H1 (cell line): Measurements from ENCODE around the gene NCCRP1. TPM values are rescaled to one million over a fixed set of nuclear protein-coding genes. Genes with fewer than 3 reads are reported as not detected.

Experiments
- CTCF ChIA-PET: fragments of 300-600 bp; sonication (Branson Sonifier 250); formaldehyde crosslinking; loops from one replicate; lab custom pipeline; 2021; ENCODE audit not compliant: partially characterized antibody; lab: Charles Lee
- POLR2A ChIA-PET: fragments of 300-600 bp; sonication (Branson Sonifier 250); formaldehyde crosslinking; loops from one replicate; lab custom pipeline; 2021; ENCODE audit warnings: inconsistent platforms; ENCODE audit not compliant: partially characterized antibody; lab: Charles Lee
- DNase-seq, 2 experiments: peaks; one replicate each; pipeline versions ENCODE4 v3.0.0 to v3.0.0-alpha.2; 2010 to 2022; ENCODE audit warnings: low spot score in 2 of 2, low read depth in 1 of 2, mixed read lengths in 1 of 2
- FAIRE-seq: peaks from 2 replicates; lab custom pipeline; 2011; peaks lifted over from hg19 to GRCh38; lab: Jason Lieb, UNC
- H2AFZ ChIP-seq: 2 replicates; pipeline ENCODE4 v1.8.1; 2012; ENCODE audit warnings: low read length, inconsistent platforms
- H2AK5ac ChIP-seq: 2 replicates; pipeline ENCODE4 v1.6.1; 2013; ENCODE audit warnings: low read depth, low read length
- H2BK120ac ChIP-seq: replicated peaks from 2 replicates; pipeline ENCODE3; 2013; ENCODE audit warnings: low read depth, low read length, inconsistent platforms
- H2BK12ac ChIP-seq: 2 replicates; pipeline ENCODE4 v1.6.1; 2013; ENCODE audit warnings: low read depth, low read length
- H2BK15ac ChIP-seq: 2 replicates; pipeline ENCODE4 v1.6.1; 2013; ENCODE audit warnings: low read length
- H2BK20ac ChIP-seq: 2 replicates; pipeline ENCODE4 v1.6.1; 2013; ENCODE audit warnings: low read length
- H2BK5ac ChIP-seq: 2 replicates; pipeline ENCODE4 v1.6.1; 2013; ENCODE audit warnings: low read depth, low read length
- H3K14ac ChIP-seq: 2 replicates; pipeline ENCODE4 v1.6.1; 2013; ENCODE audit warnings: inconsistent platforms; ENCODE audit not compliant: insufficient read length
- H3K18ac ChIP-seq: 2 replicates; pipeline ENCODE4 v1.6.1; 2013; ENCODE audit warnings: low read length; ENCODE audit errors: extremely low read depth
- H3K23ac ChIP-seq: 2 replicates; pipeline ENCODE4 v1.6.1; 2013; ENCODE audit warnings: inconsistent platforms; ENCODE audit not compliant: insufficient read length
- H3K23me2 ChIP-seq: 2 replicates; pipeline ENCODE4 v1.6.1; 2013; ENCODE audit warnings: low read depth, low read length
- H3K27ac ChIP-seq: 2 replicates; pipeline ENCODE4 v1.6.1; 2011; ENCODE audit warnings: low read depth, low read length, inconsistent platforms
- H3K27me3 ChIP-seq, 4 experiments: replicated peaks in 1 of 4; 1 replicate in 1 of 4; 2 replicates in 3 of 4; pipeline versions ENCODE4 v1.6.1 to v1.8.1; 2011 to 2013; ENCODE audit warnings: low read length in 3 of 4, mild to moderate bottlenecking in 3 of 4, inconsistent platforms in 2 of 4, mixed read lengths in 2 of 4, moderate library complexity in 1 of 4; ENCODE audit not compliant: control insufficient read depth in 3 of 4, insufficient read depth in 3 of 4; ENCODE audit errors: extremely low read depth in 1 of 4
- H3K36me3 ChIP-seq, 4 experiments: 2 replicates each; pipeline versions ENCODE4 v1.6.1 to v1.8.1; 2011 to 2013; ENCODE audit warnings: mild to moderate bottlenecking in 4 of 4, low read length in 3 of 4, moderate library complexity in 2 of 4, control low read depth in 1 of 4, inconsistent platforms in 1 of 4; ENCODE audit not compliant: insufficient read depth in 4 of 4, control insufficient read depth in 2 of 4
- H3K4ac ChIP-seq: replicated peaks from 2 replicates; pipeline ENCODE3; 2013; ENCODE audit warnings: low read length, low read depth, mixed read lengths, inconsistent platforms; ENCODE audit not compliant: insufficient read length
- H3K4me1 ChIP-seq, 4 experiments: replicated peaks in 1 of 4; 1 replicate in 1 of 4; 2 replicates in 3 of 4; pipeline versions ENCODE4 v1.6.1 to v1.8.1; 2011 to 2013; ENCODE audit warnings: low read length in 3 of 4, inconsistent platforms in 2 of 4, mixed read lengths in 1 of 4; ENCODE audit not compliant: insufficient read depth in 4 of 4, control insufficient read depth in 3 of 4
- H3K4me2 ChIP-seq, 2 experiments: 2 replicates each; pipeline versions ENCODE4 v1.6.1 to v1.8.1; 2011 to 2013; ENCODE audit warnings: low read depth in 2 of 2, low read length in 2 of 2, control low read depth in 1 of 2, inconsistent platforms in 1 of 2, mild to moderate bottlenecking in 1 of 2; ENCODE audit not compliant: insufficient read depth in 1 of 2
- H3K4me3 ChIP-seq, 4 experiments: fragments of 200-600, 300-600 bp in 1 of 4; sonication (generic), shearing (Covaris generic), sonication (Bioruptor Twin) in 1 of 4; 2 replicates each; pipeline versions ENCODE4 v1.5.1 to v1.8.1; 2011 to 2016; ENCODE audit warnings: low read length in 4 of 4, low read depth in 3 of 4, control low read depth in 2 of 4, inconsistent platforms in 2 of 4, mild to moderate bottlenecking in 2 of 4, mixed read lengths in 1 of 4, moderate library complexity in 1 of 4; ENCODE audit not compliant: insufficient read depth in 2 of 4; ENCODE audit errors: extremely low read depth in 1 of 4
- H3K56ac ChIP-seq: replicated peaks from 2 replicates; pipeline ENCODE3; 2013; ENCODE audit warnings: low read depth, mild to moderate bottlenecking, mixed read lengths, low read length, inconsistent platforms; ENCODE audit not compliant: insufficient read length
- H3K79me1 ChIP-seq: 2 replicates; pipeline ENCODE4 v1.6.1; 2013; ENCODE audit warnings: low read depth, low read length, control low read depth
- H3K79me2 ChIP-seq, 2 experiments: 2 replicates each; pipeline versions ENCODE4 v1.6.1 to v1.8.1; 2012 to 2013; ENCODE audit warnings: low read length in 2 of 2, mild to moderate bottlenecking in 2 of 2, inconsistent platforms in 1 of 2; ENCODE audit not compliant: insufficient read depth in 2 of 2, control insufficient read depth in 1 of 2
- H3K9ac ChIP-seq, 4 experiments: replicated peaks in 1 of 4; 1 replicate in 1 of 4; 2 replicates in 3 of 4; pipeline versions ENCODE4 v1.6.1 to v1.8.1; 2011 to 2013; ENCODE audit warnings: low read depth in 3 of 4, low read length in 3 of 4, control low read depth in 2 of 4, mild to moderate bottlenecking in 2 of 4, moderate library complexity in 2 of 4, inconsistent platforms in 1 of 4; ENCODE audit errors: extremely low read depth in 1 of 4
- H3K9me3 ChIP-seq, 2 experiments: 2 replicates each; pipeline versions ENCODE4 v1.6.1 to v1.8.1; 2012 to 2013; ENCODE audit warnings: mild to moderate bottlenecking in 2 of 2, moderate library complexity in 2 of 2, control low read depth in 1 of 2, inconsistent platforms in 1 of 2, low read depth in 1 of 2, low read length in 1 of 2, mixed read lengths in 1 of 2; ENCODE audit not compliant: insufficient read depth in 2 of 2
- H4K20me1 ChIP-seq, 2 experiments: replicated peaks in 1 of 2; 2 replicates each; pipeline versions ENCODE3 to v1.8.1; 2011 to 2013; ENCODE audit warnings: inconsistent platforms in 2 of 2, low read length in 2 of 2, mild to moderate bottlenecking in 1 of 2; ENCODE audit not compliant: insufficient read depth in 2 of 2, control insufficient read depth in 1 of 2
- H4K5ac ChIP-seq: 2 replicates; pipeline ENCODE4 v1.6.1; 2013; ENCODE audit warnings: low read length, low read depth, mixed read lengths, inconsistent platforms; ENCODE audit not compliant: insufficient read length
- H4K8ac ChIP-seq: 2 replicates; pipeline ENCODE4 v1.8.0; 2013; ENCODE audit warnings: mild to moderate bottlenecking, moderate library complexity, low read length, inconsistent platforms; ENCODE audit not compliant: insufficient read depth; ENCODE audit errors: extremely low read depth
- H4K91ac ChIP-seq: replicated peaks from 2 replicates; pipeline ENCODE3; 2013; ENCODE audit warnings: low read length, mixed read lengths, inconsistent platforms; ENCODE audit not compliant: insufficient read length
- CHD1 ChIP-seq: IDR thresholded peaks from 2 replicates; pipeline ENCODE4 v1.6.1; 2012; ENCODE audit warnings: low read depth, low read length, improper control_type of control experiment
- GTF2F1 ChIP-seq: IDR thresholded peaks from 2 replicates; pipeline ENCODE4 v1.6.1; 2012; ENCODE audit warnings: low read depth, low read length, improper control_type of control experiment, borderline replicate concordance
- HDAC2 ChIP-seq, 2 experiments: fragments of 300-600 bp in 1 of 2; sonication (generic) in 1 of 2; IDR thresholded peaks; 2 replicates each; pipeline ENCODE4 v1.6.1; 2011 to 2012; ENCODE audit warnings: low read depth in 2 of 2, low read length in 2 of 2, mild to moderate bottlenecking in 2 of 2, moderate library complexity in 2 of 2, borderline replicate concordance in 1 of 2, inconsistent platforms in 1 of 2
- HDAC6 ChIP-seq: IDR thresholded peaks from one replicate; pipeline ENCODE4 v1.7.1; 2012; ENCODE audit warnings: low read depth, mild to moderate bottlenecking, inconsistent platforms, low read length, moderate library complexity
- RAD21 ChIP-seq, 2 experiments: IDR thresholded peaks in 1 of 2; conservative IDR thresholded peaks in 1 of 2; 2 replicates each; pipeline ENCODE4 v1.6.1; 2011; ENCODE audit warnings: low read depth in 2 of 2, low read length in 2 of 2, improper control_type of control experiment in 1 of 2, inconsistent platforms in 1 of 2, mild to moderate bottlenecking in 1 of 2, moderate library complexity in 1 of 2
- SRF ChIP-seq: IDR thresholded peaks from 2 replicates; pipeline ENCODE4 v1.6.1; 2011; ENCODE audit warnings: mild to moderate bottlenecking, low read depth, low read length, moderate library complexity
- TBP ChIP-seq: IDR thresholded peaks from 2 replicates; pipeline ENCODE4 v1.6.1; 2011; ENCODE audit warnings: low read depth, low read length, improper control_type of control experiment
- TEAD4 ChIP-seq: IDR thresholded peaks from 2 replicates; pipeline ENCODE4 v1.6.1; 2012; ENCODE audit warnings: low read depth, low read length, inconsistent platforms, mixed read lengths
- WGBS, 2 experiments: shearing (Covaris generic) in 1 of 2; methylation state at CpG; one replicate each; pipeline versions ENCODE4 v1.1.6 to v1.1.7; 2013 to 2015; ENCODE audit warnings: low lambda C conversion rate in 2 of 2, mixed read lengths in 2 of 2, inconsistent platforms in 1 of 2, low coverage in 1 of 2, missing lambda C conversion rate in 1 of 2; ENCODE audit not compliant: insufficient replicate concordance in 2 of 2, insufficient coverage in 1 of 2, insufficient read length in 1 of 2; ENCODE audit errors: extremely low coverage in 1 of 2, missing lambda C conversion rate in 1 of 2; 5-methylcytosine and 5-hydroxymethylcytosine counted together
- polyA plus RNA-seq, 7 experiments: library from polyadenylated mRNA; depleted of rRNA in 3 of 7; stranded (reverse) in 5 of 7; unstranded in 2 of 7; fragments of >200 nt in 5 of 7; fragments of 200-250 nt in 2 of 7; gene quantifications; 1 replicate in 5 of 7; 2 replicates in 1 of 7; 4 replicates in 1 of 7; pipeline versions ENCODE4 v1.2.1 to v1.2.3, GENCODE V29; 2011 to 2013; ENCODE audit warnings: missing spikeins in 2 of 7, mixed read lengths in 2 of 7
- total RNA-seq: library from RNA; stranded (reverse); fragmentation: NEBNext Ultra II Directional; extraction: Animal tissue kit (Norgen Biotek cat#: 25700); gene quantifications from 2 replicates; pipeline ENCODE4 v1.2.1, GENCODE V29; 2021
- TF ChIP-seq, protein P1 (sequence below): IDR thresholded peaks from 2 replicates; pipeline ENCODE4 v1.6.1; 2011; ENCODE audit warnings: low read length, improper control_type of control experiment
- TF ChIP-seq, protein P2 (sequence below): IDR thresholded peaks from 2 replicates; pipeline ENCODE4 v1.6.1; 2012; ENCODE audit warnings: low read length, inconsistent platforms

Gene NCCRP1
- total and polyA plus RNA-seq, 2 of the 8 experiments (the other 6 are each of a cell fraction or from before 2014, with no cell fraction given) = 2.8 to 7.9 TPM

DNA sequence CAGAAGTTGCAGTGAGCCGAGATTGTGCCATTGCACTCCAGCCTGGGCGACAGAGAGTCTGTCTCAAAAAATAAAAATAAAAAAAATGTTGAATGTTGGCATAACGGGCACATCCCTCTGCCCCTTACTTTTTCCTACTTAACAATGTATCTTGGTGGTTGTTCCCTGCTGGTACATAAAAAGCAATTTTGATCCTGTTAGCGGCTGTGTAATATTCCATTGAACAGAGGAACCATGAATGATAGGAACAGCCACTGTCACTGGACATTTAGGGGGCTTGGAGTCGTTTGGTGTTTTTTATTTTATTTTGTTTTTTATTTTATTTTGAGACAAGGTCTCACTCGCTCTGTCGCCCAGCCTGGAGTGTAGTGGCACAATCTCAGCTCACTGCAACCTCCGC, 10.4 kb upstream of the NCCRP1 start:
- H3K4me3 ChIP-seq = no peak overlapping the region
- H2BK15ac ChIP-seq = no peak overlapping the region
- H3K18ac ChIP-seq = no peak overlapping the region
- H4K20me1 ChIP-seq = no peaks in the 10 kb centered on the region
- no peaks in the 10 kb centered on the region for H3K79me1 ChIP-seq
- TF ChIP-seq, protein P1, sequence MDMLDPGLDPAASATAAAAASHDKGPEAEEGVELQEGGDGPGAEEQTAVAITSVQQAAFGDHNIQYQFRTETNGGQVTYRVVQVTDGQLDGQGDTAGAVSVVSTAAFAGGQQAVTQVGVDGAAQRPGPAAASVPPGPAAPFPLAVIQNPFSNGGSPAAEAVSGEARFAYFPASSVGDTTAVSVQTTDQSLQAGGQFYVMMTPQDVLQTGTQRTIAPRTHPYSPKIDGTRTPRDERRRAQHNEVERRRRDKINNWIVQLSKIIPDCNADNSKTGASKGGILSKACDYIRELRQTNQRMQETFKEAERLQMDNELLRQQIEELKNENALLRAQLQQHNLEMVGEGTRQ = no peak
- no peak for TF ChIP-seq TBP
- no peak for TF ChIP-seq SRF
- TF ChIP-seq CHD1 = no peak
- TF ChIP-seq HDAC2 (IDR thresholded peaks at IDR 0.05; ENCODE audit: borderline replicate concordance in 1 of 2, low read depth in 2 of 2, low read length in 2 of 2) = no peak
- TF ChIP-seq TEAD4 = no peak
- no peak for TF ChIP-seq GTF2F1
- TF ChIP-seq HDAC6 = no peak
- TF ChIP-seq RAD21 (IDR thresholded peaks at IDR 0.05 in 1 of 2, conservative IDR thresholded peaks at IDR 0.05 in 1 of 2; ENCODE audit: low read depth in 2 of 2, low read length in 2 of 2) = no peak
- TF ChIP-seq, protein P2, sequence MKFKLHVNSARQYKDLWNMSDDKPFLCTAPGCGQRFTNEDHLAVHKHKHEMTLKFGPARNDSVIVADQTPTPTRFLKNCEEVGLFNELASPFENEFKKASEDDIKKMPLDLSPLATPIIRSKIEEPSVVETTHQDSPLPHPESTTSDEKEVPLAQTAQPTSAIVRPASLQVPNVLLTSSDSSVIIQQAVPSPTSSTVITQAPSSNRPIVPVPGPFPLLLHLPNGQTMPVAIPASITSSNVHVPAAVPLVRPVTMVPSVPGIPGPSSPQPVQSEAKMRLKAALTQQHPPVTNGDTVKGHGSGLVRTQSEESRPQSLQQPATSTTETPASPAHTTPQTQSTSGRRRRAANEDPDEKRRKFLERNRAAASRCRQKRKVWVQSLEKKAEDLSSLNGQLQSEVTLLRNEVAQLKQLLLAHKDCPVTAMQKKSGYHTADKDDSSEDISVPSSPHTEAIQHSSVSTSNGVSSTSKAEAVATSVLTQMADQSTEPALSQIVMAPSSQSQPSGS = no peak
- H2AK5ac ChIP-seq = no peak overlapping the region
- no peak overlapping the region for H2BK5ac ChIP-seq
- H3K23me2 ChIP-seq = no peaks in the 10 kb centered on the region
- H3K9me3 ChIP-seq = no peaks in the 10 kb centered on the region
- ChIA-PET POLR2A (interaction anchor here (1.2 to 1.8 kb wide), 2 partner anchors 10 to 64 kb away, joined by 3 to 6 read pairs; partner anchors contain the start of gene NCCRP1), CTCF (interaction anchor here (0.8 to 3.7 kb wide), 12 partner anchors 11 to 183 kb away, joined by 3 to 33 read pairs (median 8); partner anchors contain the start of gene NCCRP1)
- no peak overlapping the region for H3K14ac ChIP-seq
- H3K79me2 ChIP-seq = no peaks in the 10 kb centered on the region
- DNase-seq (no peak), FAIRE-seq (no peak)
- H3K4me1 ChIP-seq = peaks cover 0 to 3% (median under 1%) of the 10 kb centered on the region in 4 experiments; a peak in 2 of 7 replicates
- H3K4ac ChIP-seq = no peak overlapping the region
- no peaks in the 10 kb centered on the region for H3K36me3 ChIP-seq
- H3K9ac ChIP-seq = no peak overlapping the region
- H2AFZ ChIP-seq = no peak overlapping the region
- no peak overlapping the region for H3K23ac ChIP-seq
- H3K27ac ChIP-seq = no peak overlapping the region
- no peak overlapping the region for H3K4me2 ChIP-seq
- no peak overlapping the region for H3K56ac ChIP-seq
- H4K8ac ChIP-seq = no peak overlapping the region
- H2BK20ac ChIP-seq = no peak overlapping the region
- no peaks in the 10 kb centered on the region for H3K27me3 ChIP-seq
- no peak overlapping the region for H4K5ac ChIP-seq
- H2BK12ac ChIP-seq = no peak overlapping the region
- no peak overlapping the region for H2BK120ac ChIP-seq
- WGBS, 2 experiments = 89% methylated on average over 8 of the region's 8 CpGs; no CpG with 5 or more reads in 1 of the 2 experiments
- no peak overlapping the region for H4K91ac ChIP-seq
